Upper lobe of left lung (tissue), 6 donors: Measurements from ENCODE around the gene NOS1AP. TPM values are rescaled to one million over a fixed set of nuclear protein-coding genes. Genes with fewer than 3 reads are reported as not detected.

Source experiments
- ATAC-seq, 2 donors: fragments of 200-7000 bp; cut with Tn5 transposase; one replicate each; pipeline ENCODE4 v1.9.1; 2022; ENCODE audit warnings: mild to moderate bottlenecking in 2 of 2, moderate library complexity in 2 of 2; ENCODE audit not compliant: low FRiP score in 2 of 2
- DNase-seq, 2 donors: peaks; one replicate each; pipeline ENCODE4 v3.0.0-alpha.2; 2019 to 2020
- H3K27ac ChIP-seq, 4 donors: fragments of 200-600 bp; sonication (generic); one replicate each; pipeline ENCODE4 v1.5.1; 2016 to 2019
- H3K27me3 ChIP-seq, 4 donors: fragments of 200-600 bp; sonication (generic); one replicate each; pipeline ENCODE4 v1.5.1; 2017 to 2019
- H3K36me3 ChIP-seq, 4 donors: fragments of 200-600 bp; sonication (generic); one replicate each; pipeline ENCODE4 v1.5.1; 2016 to 2019
- H3K4me1 ChIP-seq, 4 donors: fragments of 200-600 bp; sonication (generic); one replicate each; pipeline ENCODE4 v1.5.1; 2018 to 2019
- H3K4me3 ChIP-seq, 4 donors: fragments of 200-600 bp; sonication (generic); one replicate each; pipeline ENCODE4 v1.5.1; 2017 to 2019; ENCODE audit warnings: mild to moderate bottlenecking in 2 of 4, moderate library complexity in 1 of 4
- H3K9me3 ChIP-seq, 4 donors: fragments of 200-600 bp; sonication (generic); one replicate each; pipeline ENCODE4 v1.5.1; 2018 to 2019
- EP300 ChIP-seq, 4 donors: sonication (generic); formaldehyde crosslinking; IDR thresholded peaks; one replicate each; pipeline ENCODE4 v1.5.1; 2017; ENCODE audit warnings: antibody characterized with exemption in 4 of 4, control low read depth in 2 of 4
- POLR2A ChIP-seq, 4 donors: fragments of 450-650 bp; IDR thresholded peaks; one replicate each; pipeline ENCODE4 v1.5.1; 2016 to 2017; ENCODE audit warnings: antibody characterized with exemption in 4 of 4, mild to moderate bottlenecking in 2 of 4
- POLR2AphosphoS5 ChIP-seq, 2 donors: sonication (generic); formaldehyde crosslinking; IDR thresholded peaks; one replicate each; pipeline ENCODE4 v1.5.1; 2017; ENCODE audit warnings: antibody characterized with exemption in 2 of 2
- WGBS, 2 donors: methylation state at CpG; one replicate each; pipeline ENCODE4 v1.1.5; 2017 to 2018; 5-methylcytosine and 5-hydroxymethylcytosine counted together
- total RNA-seq, 6 donors: library from RNA; depleted of rRNA in 4 of 6; stranded (reverse); fragments of >200 nt in 4 of 6; gene quantifications; one replicate each; pipeline versions ENCODE4 v1.1.0 to v1.2.1, GENCODE V29; 2016 to 2021
- TF ChIP-seq, protein P1 (sequence below), 6 experiments: fragments of 450-650 bp in 4 of 6; fragments of 200-600 bp in 2 of 6; sonication (generic) in 2 of 6; IDR thresholded peaks; one replicate each; pipeline ENCODE4 v1.5.1; 2016 to 2019; ENCODE audit warnings: antibody characterized with exemption in 6 of 6
- donor health status: DM: no; HTN: no; CAD: no; lungs with moderate emphysema.
- donor health status: DM: no; HTN: yes; CAD: no; lungs with severe emphysema.

NOS1AP gene
- total RNA-seq, 6 donors from 2014 or later: 5.3 to 16.4 (median 6.5) TPM

DNA sequence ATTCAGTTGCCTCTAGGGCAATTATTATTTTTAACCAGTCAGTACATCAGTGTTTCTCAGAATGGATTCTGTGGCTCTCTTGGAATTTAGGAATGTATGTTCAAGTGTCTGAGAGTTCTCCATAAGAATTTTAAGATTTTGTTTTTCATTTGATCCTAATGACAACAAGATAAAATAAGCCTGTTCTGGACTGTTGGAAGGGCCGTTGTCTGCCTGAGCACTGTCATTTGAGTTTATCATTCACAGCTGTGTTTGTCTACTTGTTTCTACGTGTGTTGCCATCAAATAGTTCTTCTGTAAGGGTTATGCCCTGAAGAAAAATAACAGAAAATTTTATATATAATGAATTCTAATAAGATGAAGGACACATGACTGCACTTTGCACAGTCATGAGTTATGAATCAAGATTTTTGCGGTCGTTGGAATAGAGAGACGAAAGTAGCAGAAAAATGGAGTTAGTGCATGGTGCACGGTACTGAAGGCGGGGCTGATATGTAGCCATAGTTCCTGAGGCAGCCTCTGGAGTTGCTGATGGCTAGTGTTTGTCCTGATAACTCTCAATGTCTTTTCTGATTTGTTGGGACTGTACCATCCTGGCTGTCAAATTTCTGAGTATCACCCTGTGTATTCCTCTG, 92.5 kb downstream of the NOS1AP start:
- Histone ChIP-seq H3K27ac (no peak overlapping the region), H3K4me3 (no peak overlapping the region), H3K27me3 (no peaks in the 10 kb centered on the region), H3K36me3 (no peaks in the 10 kb centered on the region), H3K4me1 (peaks cover 0 to 10% (median 4%) of the 10 kb centered on the region in 4 donors), H3K9me3 (no peaks in the 10 kb centered on the region)
- no peak for TF ChIP-seq POLR2A (IDR thresholded peaks at IDR 0.05)
- TF ChIP-seq, protein P1, sequence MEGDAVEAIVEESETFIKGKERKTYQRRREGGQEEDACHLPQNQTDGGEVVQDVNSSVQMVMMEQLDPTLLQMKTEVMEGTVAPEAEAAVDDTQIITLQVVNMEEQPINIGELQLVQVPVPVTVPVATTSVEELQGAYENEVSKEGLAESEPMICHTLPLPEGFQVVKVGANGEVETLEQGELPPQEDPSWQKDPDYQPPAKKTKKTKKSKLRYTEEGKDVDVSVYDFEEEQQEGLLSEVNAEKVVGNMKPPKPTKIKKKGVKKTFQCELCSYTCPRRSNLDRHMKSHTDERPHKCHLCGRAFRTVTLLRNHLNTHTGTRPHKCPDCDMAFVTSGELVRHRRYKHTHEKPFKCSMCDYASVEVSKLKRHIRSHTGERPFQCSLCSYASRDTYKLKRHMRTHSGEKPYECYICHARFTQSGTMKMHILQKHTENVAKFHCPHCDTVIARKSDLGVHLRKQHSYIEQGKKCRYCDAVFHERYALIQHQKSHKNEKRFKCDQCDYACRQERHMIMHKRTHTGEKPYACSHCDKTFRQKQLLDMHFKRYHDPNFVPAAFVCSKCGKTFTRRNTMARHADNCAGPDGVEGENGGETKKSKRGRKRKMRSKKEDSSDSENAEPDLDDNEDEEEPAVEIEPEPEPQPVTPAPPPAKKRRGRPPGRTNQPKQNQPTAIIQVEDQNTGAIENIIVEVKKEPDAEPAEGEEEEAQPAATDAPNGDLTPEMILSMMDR (IDR thresholded peaks at IDR 0.05): no peak
- no peak for DNase-seq
- 65 to 78% methylated on average over 7 of the region's 7 CpGs for WGBS, 2 donors
- ATAC-seq: no peak

DNA sequence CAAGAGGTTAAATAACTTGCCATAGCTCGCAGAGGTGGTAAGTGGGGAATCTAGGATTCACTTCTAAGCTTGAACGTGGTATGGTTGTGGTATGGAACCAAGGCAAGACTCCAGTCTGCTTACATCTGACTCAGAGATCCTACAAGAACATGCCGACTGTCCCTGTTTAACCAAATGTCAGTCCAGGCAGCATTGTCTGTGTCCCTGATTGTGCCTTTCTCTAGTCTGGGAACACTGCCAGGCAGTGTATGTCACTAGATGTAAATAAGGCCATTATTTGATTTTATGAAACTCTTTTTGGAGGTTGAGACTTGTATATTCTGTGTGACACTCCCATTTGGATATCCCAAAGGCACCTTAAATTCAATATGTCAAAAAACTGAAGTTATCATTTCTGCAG, 96.0 kb downstream of the NOS1AP start:
- no peaks in the 10 kb centered on the region for H3K9me3 ChIP-seq
- H3K27ac ChIP-seq: no peak overlapping the region
- H3K27me3 ChIP-seq: no peaks in the 10 kb centered on the region
- no peaks in the 10 kb centered on the region for H3K4me1 ChIP-seq
- no peak overlapping the region for H3K4me3 ChIP-seq
- 83 to 85% methylated on average over 3 of the region's 3 CpGs for WGBS, 2 donors
- no peaks in the 10 kb centered on the region for H3K36me3 ChIP-seq
- no peak for DNase-seq
- no peak for ATAC-seq
- TF ChIP-seq EP300 (IDR thresholded peaks at IDR 0.05) (no peak), POLR2AphosphoS5 (IDR thresholded peaks at IDR 0.05) (no peak), POLR2A (IDR thresholded peaks at IDR 0.05) (no peak)
- TF ChIP-seq, protein P1 (IDR thresholded peaks at IDR 0.05): no peak

DNA sequence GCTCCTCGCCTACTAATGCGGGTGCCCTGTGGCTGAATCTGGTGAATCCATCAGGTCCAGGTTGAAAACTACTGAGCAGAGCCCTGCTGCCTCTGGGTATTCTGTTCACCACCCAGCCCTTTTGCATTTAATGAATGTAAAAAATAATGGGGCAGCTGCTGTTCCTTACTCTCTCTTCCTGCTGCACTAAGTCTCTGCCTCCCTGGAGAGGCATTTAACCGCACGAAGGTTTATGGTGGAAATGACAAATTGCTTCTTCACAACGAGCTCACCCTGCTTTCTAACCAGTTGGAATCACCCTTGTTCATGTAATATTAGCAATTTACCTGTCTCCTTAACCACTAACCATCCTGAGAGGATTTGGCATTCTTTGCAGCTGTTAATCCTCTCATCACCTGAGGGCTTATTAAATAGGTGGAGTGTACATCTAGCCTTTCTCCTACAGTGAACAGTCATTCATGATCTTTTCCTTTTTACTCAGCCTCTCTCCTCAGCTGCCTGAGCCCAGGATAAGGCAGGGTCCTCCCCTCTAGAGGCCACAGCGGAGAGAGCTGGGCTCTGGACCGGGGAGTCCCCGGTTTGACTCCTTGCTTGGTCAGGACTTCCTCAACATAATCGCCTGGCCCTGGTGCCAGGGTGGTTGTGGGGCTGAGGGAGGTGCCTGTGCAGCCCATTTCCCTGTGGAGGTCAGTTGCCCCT, 97.6 kb downstream of the NOS1AP start:
- H3K9me3 ChIP-seq: no peaks in the 10 kb centered on the region
- ATAC-seq (no peak), DNase-seq (no peak)
- no peaks in the 10 kb centered on the region for H3K27me3 ChIP-seq
- H3K4me1 ChIP-seq: no peaks in the 10 kb centered on the region
- 83 to 84% methylated on average over 9 of the region's 9 CpGs for WGBS, 2 donors
- no peak overlapping the region for H3K4me3 ChIP-seq
- H3K27ac ChIP-seq: no peak overlapping the region
- TF ChIP-seq EP300 (IDR thresholded peaks at IDR 0.05) (no peak), POLR2AphosphoS5 (IDR thresholded peaks at IDR 0.05) (no peak)
- H3K36me3 ChIP-seq: no peaks in the 10 kb centered on the region

DNA sequence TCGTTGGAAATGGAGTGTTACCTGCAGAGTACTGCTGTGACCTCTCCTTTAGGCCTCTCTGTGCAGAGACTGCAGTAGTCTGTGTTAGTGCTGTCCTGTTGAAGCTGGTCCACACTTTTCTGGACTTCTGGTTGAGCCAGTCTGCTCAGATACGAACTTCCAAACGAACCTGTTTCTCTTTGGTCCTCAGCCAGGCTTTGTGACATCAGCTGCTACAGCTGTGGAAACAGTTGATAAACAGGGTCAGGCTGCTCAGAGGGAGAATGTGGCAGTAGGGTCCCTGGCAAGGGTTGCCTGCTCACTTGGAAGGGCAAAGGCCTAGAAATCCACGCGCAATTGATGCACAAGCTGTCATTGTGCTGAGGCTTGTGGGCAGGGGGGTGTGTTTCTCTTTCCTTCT, 98.8 kb downstream of the NOS1AP start:
- ATAC-seq (peak in 1 of 2 donors; percentile 15), DNase-seq (no peak)
- Histone ChIP-seq H3K9me3 (no peaks in the 10 kb centered on the region), H3K27ac (no peak overlapping the region), H3K4me3 (no peak overlapping the region), H3K4me1 (no peaks in the 10 kb centered on the region), H3K36me3 (no peaks in the 10 kb centered on the region), H3K27me3 (no peaks in the 10 kb centered on the region)
- TF ChIP-seq EP300 (IDR thresholded peaks at IDR 0.05) (no peak), POLR2AphosphoS5 (IDR thresholded peaks at IDR 0.05) (no peak), POLR2A (IDR thresholded peaks at IDR 0.05) (no peak)
- TF ChIP-seq, protein P1 (IDR thresholded peaks at IDR 0.05): no peak
- 57 to 61% methylated on average over 5 of the region's 5 CpGs for WGBS, 2 donors

DNA sequence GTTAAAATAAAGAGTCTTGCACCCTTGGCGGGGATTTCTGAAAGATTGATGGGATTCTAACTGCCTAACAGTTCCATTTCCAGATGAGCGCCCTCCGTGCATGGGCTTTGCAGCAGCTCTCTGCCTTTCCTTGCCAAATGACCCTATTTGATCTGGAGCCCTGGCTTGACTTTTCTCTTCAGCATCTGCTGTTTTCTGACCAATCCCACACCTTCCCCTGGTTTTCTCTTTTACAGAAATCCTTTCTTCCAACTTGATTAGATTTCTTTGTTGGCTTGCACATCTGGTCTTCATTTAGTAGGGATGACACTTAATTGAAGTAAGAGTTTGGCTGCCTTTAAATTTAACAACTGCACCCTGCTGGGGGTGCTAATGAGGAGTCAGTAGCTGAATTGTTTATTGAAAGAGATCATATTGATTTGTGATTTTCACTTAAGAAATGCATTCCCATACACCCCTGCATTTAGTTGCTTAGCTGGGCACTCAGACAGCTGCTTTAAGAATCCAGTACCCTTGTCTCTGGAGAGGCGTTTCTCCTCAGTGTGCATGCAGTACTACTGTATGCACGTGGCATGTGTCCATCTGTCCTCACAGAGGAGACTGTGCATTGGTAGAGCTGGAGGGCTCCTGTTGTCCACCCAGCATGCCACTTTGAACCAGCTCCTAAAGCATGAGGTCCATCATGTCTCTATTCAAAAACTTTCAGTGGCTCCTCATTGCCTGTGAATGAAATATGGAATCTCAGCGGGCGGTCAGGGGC, 99.7 kb downstream of the NOS1AP start:
- TF ChIP-seq POLR2A (IDR thresholded peaks at IDR 0.05) (no peak), EP300 (IDR thresholded peaks at IDR 0.05) (no peak), POLR2AphosphoS5 (IDR thresholded peaks at IDR 0.05) (no peak)
- TF ChIP-seq, protein P1 (IDR thresholded peaks at IDR 0.05): no peak
- no peak overlapping the region for H3K27ac ChIP-seq
- DNase-seq: no peak
- no peak for ATAC-seq
- H3K4me3 ChIP-seq: no peak overlapping the region
- no peaks in the 10 kb centered on the region for H3K36me3 ChIP-seq
- no peaks in the 10 kb centered on the region for H3K27me3 ChIP-seq
- H3K9me3 ChIP-seq: no peaks in the 10 kb centered on the region
- WGBS, 2 donors: 76 to 82% methylated on average over 7 of the region's 7 CpGs
- H3K4me1 ChIP-seq: no peaks in the 10 kb centered on the region
